ENCODE results near the gene ARID1B.

Gene ARID1B

DNA sequence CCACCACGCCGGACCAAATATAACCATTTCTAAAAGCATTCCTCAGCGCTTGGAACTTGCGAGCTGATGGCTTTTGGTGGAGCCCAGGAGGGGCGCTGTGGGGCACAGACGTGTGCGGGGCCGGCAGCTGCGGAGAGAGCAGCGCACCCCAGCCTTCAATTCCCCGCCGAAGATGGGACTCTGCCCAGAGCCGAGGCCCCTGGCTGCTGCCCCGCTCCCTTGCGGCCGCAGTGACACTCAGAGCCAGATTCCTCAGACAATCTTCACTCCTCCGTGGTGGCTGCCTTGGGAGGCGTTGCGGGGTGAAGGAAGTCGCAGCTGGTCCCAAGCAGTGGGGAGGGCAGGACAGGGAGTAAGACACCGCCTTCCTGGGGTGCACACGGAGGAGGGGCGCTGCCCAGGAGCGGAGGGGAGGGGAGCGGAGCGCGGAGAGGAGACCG is 458.4 kb downstream of the ARID1B start:
- Histone ChIP-seq H3K4me3 (ENCODE audit: low read length) (peak overlapping the region; percentile 62), H3K9ac (ENCODE audit: low read depth, low read length) (no peak overlapping the region), H3K27ac (ENCODE audit: low read depth, low read length) (no peak overlapping the region), H3K36me3 (ENCODE audit: insufficient read depth, low read length) (no peaks in the 10 kb centered on the region), H3K27me3 (ENCODE audit: insufficient read depth, low read length) (peaks cover 46% of the 10 kb centered on the region), H3K9me3 (ENCODE audit: insufficient read depth, low read depth, low read length) (no peaks in the 10 kb centered on the region), H3K4me1 (ENCODE audit: insufficient read depth, low read length) (peaks cover 12% of the 10 kb centered on the region)
- 2% methylated on average over 28 of the region's 28 CpGs for WGBS

DNA sequence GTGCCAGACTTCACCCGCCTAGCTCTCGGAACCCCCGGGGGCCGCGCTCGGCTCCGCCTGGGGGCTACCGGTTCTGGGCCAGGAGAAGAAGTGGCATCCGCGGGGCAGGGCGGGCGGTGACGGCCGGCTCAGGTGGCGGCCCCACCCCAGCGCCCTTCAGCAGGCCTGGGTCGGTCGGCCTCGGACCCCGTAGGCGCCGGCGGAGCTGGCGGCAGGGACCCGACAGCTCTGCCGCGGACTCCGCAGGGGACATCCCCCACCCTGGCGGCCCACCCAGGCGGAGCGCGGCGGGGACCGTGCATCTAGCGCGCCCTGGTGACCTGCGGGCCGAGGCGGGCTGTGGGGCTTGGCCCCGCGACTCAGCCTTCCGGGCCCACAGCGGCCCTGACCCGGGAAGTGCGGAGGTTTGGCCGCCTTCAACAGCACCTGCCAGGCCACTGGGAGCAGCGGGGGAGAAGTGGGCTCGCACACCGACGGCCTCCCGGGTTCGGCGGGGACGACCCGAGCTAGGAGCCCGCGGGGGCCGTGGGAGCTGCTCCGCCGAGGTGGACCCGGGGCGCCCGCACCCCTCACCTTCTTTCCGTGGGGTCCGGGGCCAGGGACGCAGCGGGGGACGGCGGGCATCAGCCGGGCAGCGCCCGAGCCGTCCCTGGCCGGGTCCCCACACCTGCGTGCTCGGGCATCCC is 459.0 kb downstream of the ARID1B start:
- 1% methylated on average over 76 of the region's 76 CpGs for WGBS

DNA sequence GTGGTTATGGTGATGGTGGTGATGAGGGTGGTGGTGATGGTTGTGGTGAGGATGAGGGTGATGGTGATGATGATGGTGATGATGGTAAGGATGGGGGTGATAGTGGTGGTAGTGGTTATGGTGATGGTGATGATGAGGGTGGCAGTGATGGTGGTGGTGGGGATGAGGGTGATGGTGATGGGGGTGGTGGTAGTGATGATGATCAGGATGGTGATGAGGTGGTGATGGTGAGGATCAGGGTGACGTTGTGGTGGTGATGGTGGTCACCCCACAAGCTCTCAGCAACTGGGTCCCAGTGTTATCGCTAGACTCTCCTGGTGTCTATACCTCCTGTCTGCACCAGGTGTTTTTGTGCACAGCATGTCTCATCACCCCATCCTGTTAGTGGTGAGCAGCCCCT is 461.2 kb downstream of the ARID1B start:
- 93% methylated on average over 2 of the region's 2 CpGs for WGBS
- peaks cover 43% of the 10 kb centered on the region for H3K27me3 ChIP-seq (ENCODE audit: insufficient read depth, low read length)
- no peak overlapping the region for H3K27ac ChIP-seq (ENCODE audit: low read depth, low read length)
- no peaks in the 10 kb centered on the region for H3K36me3 ChIP-seq (ENCODE audit: insufficient read depth, low read length)
- no peak overlapping the region for H3K9ac ChIP-seq (ENCODE audit: low read depth, low read length)
- H3K9me3 ChIP-seq (ENCODE audit: insufficient read depth, low read depth, low read length): no peaks in the 10 kb centered on the region
- no peak overlapping the region for H3K4me3 ChIP-seq (ENCODE audit: low read length)
- H3K4me1 ChIP-seq (ENCODE audit: insufficient read depth, low read length): peaks cover 12% of the 10 kb centered on the region

More for the DNA sequence above, 459.0 kb downstream of the ARID1B start:
- Histone ChIP-seq H3K27ac (ENCODE audit: low read depth, low read length) (no peak overlapping the region), H3K27me3 (ENCODE audit: insufficient read depth, low read length) (peaks cover 46% of the 10 kb centered on the region), H3K4me3 (ENCODE audit: low read length) (peak overlapping the region; percentile 62), H3K9me3 (ENCODE audit: insufficient read depth, low read depth, low read length) (no peaks in the 10 kb centered on the region), H3K36me3 (ENCODE audit: insufficient read depth, low read length) (no peaks in the 10 kb centered on the region), H3K9ac (ENCODE audit: low read depth, low read length) (no peak overlapping the region), H3K4me1 (ENCODE audit: insufficient read depth, low read length) (peaks cover 12% of the 10 kb centered on the region)

DNA sequence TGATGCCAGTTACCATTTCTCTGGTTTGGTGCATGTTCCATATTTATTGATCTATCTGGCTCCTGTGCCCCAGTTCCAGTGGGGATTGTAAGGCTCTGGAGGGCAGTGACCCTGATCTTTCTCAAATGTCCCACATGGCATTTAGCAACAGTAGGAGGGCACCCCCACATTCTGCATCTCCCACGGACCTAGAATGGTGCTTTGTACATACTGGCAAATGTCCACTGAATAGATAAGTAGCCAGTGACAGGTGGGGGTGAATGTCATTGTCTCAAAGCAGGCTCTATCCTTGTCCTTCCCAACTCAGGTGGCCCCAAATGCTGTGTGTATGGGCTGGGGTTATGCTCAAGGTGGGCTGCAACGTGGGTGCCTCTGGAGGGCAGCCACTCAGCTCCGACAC is 462.0 kb downstream of the ARID1B start:
- Histone ChIP-seq H3K9ac (ENCODE audit: low read depth, low read length) (no peak overlapping the region), H3K9me3 (ENCODE audit: insufficient read depth, low read depth, low read length) (no peaks in the 10 kb centered on the region), H3K4me3 (ENCODE audit: low read length) (no peak overlapping the region), H3K27ac (ENCODE audit: low read depth, low read length) (no peak overlapping the region), H3K36me3 (ENCODE audit: insufficient read depth, low read length) (no peaks in the 10 kb centered on the region), H3K4me1 (ENCODE audit: insufficient read depth, low read length) (peaks cover 12% of the 10 kb centered on the region), H3K27me3 (ENCODE audit: insufficient read depth, low read length) (peaks cover 36% of the 10 kb centered on the region)
- 87% methylated on average over 3 of the region's 3 CpGs for WGBS

DNA sequence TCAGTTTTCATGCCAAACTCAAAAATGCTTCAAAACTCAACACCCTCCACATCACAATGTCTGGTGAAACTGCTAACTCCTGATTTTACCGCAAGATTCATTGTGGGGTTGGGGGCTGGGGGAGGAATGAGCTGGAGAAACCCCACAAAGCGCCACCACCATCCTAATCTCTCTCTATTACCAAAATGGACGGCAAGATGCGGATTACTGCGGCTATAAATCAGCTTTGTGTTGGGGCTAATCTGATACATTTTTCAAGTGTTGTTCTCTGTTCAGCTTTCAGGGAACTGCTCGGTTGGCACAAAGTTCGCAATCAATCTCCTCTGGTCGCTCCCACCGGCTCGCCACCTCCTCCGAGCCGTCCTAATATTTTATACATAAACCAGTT is 462.5 kb downstream of the ARID1B start:
- 97% methylated on average over 10 of the region's 12 CpGs for WGBS
- no peak overlapping the region for H3K9ac ChIP-seq (ENCODE audit: low read depth, low read length)
- H3K4me3 ChIP-seq (ENCODE audit: low read length): no peak overlapping the region
- H3K9me3 ChIP-seq (ENCODE audit: insufficient read depth, low read depth, low read length): no peaks in the 10 kb centered on the region
- no peaks in the 10 kb centered on the region for H3K36me3 ChIP-seq (ENCODE audit: insufficient read depth, low read length)
- H3K4me1 ChIP-seq (ENCODE audit: insufficient read depth, low read length): peaks cover 12% of the 10 kb centered on the region
- H3K27me3 ChIP-seq (ENCODE audit: insufficient read depth, low read length): peaks cover 32% of the 10 kb centered on the region
- H3K27ac ChIP-seq (ENCODE audit: low read depth, low read length): no peak overlapping the region

DNA sequence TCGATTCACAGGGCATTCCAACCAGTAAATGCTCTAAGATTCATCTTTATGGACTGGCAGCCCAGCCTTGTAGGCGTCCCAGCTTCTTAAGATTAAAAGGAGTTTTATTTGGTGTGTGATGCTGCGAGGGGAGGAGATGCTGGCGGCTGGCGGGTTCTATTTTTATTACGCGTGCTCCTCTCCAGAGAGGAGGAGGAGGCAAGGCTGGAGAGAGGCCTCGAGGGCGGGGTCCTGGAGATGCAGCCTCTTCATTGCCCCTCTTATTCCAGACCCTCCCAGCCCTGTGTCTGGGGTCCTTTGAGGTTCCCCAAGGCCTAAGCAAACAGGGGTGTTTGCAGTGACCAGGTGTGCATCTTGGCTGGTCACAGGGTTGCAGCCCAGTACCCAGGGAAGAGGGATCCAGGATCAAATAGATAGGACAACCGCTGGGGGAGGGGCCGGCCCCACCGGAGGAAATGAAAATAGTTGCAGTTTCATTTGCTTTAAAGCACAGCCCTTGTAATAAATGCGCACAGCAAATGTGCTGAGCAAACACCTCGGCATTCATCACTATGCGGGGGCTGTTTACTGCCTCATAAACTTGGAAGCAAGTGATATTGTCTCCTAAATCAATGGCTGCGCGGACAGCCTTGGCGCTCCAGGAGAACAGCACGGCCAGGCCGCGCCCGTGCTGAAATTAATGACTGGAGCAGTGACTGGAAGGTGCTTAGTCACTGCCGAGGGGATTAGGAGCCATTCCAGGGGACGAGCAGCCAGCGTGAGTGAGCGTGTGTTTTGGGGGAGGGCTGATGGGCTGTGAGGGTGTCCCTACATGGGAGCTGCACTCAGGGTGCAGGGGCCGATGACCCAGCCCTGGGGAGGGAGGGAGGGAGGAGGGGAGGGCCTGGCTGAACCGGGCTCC is 463.1 kb downstream of the ARID1B start:
- Histone ChIP-seq H3K27ac (ENCODE audit: low read depth, low read length) (no peak overlapping the region), H3K36me3 (ENCODE audit: insufficient read depth, low read length) (no peaks in the 10 kb centered on the region), H3K9me3 (ENCODE audit: insufficient read depth, low read depth, low read length) (no peaks in the 10 kb centered on the region), H3K9ac (ENCODE audit: low read depth, low read length) (no peak overlapping the region), H3K4me3 (ENCODE audit: low read length) (no peak overlapping the region), H3K4me1 (ENCODE audit: insufficient read depth, low read length) (peaks cover 12% of the 10 kb centered on the region), H3K27me3 (ENCODE audit: insufficient read depth, low read length) (peaks cover 25% of the 10 kb centered on the region)
- WGBS: 81% methylated on average over 28 of the region's 28 CpGs

DNA sequence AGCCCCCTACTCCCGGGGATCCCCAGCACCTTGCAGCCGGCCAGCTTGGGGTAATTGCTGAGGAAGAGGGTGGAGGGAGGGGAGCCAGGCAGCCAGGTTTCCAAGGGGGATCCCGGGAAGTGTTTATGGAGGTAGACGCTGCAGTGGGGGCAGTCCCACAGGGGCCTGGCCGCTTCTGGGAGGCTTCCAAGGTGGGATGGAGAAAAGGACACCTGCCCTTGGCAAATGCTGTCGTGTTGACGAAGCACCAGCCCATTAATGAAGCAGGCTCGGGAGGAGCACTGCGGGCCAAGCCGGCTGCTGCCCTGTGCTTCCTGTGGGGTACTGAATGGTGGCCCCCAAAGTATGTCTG is 463.8 kb downstream of the ARID1B start:
- Histone ChIP-seq H3K9ac (ENCODE audit: low read depth, low read length) (no peak overlapping the region), H3K27me3 (ENCODE audit: insufficient read depth, low read length) (peaks cover 19% of the 10 kb centered on the region), H3K9me3 (ENCODE audit: insufficient read depth, low read depth, low read length) (no peaks in the 10 kb centered on the region), H3K27ac (ENCODE audit: low read depth, low read length) (no peak overlapping the region), H3K36me3 (ENCODE audit: insufficient read depth, low read length) (no peaks in the 10 kb centered on the region), H3K4me3 (ENCODE audit: low read length) (no peak overlapping the region), H3K4me1 (ENCODE audit: insufficient read depth, low read length) (peaks cover 12% of the 10 kb centered on the region)
- WGBS: 91% methylated on average over 10 of the region's 10 CpGs

DNA sequence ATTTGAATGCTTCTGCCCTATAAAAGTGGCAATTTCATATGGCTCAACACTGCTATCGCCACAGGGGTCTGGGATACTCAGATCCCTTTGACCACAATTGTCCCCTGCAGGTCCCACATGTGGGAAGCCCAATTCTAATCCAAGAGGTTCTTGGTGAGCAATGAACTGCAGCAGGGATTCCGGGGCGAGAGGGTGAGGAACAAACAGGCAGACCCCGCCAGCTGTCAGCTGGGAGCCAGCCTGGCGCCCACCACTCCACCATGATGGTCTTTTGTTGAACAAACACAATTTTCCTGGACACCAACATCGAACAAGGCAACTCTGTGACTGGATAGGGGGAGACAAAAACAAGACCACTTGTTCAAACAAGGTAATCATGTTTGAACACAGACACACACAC is 465.6 kb downstream of the ARID1B start:
- whole genome bisulfite sequencing: 95% methylated on average over 6 of the region's 6 CpGs

DNA sequence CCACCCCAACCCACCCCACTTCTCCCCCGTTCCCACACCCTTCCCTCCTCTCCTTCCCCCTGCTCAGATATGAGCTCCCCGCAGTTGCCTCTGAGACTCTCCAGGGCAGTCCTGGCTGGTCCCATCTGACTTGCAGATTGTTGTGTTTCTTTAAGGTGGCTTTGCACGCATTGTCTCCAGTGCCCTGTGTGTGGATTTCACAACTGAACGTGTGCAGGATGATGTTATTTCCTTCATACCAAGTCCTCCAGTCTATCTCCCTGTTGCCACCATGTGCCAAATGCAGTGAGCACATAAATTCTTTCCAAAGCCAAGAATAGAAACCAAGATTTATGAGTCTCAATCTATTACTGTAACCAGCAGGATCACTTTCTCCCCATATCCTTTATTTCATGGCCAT is 467.0 kb downstream of the ARID1B start:
- Histone ChIP-seq H3K9ac (ENCODE audit: low read depth, low read length) (no peak overlapping the region), H3K36me3 (ENCODE audit: insufficient read depth, low read length) (no peaks in the 10 kb centered on the region), H3K9me3 (ENCODE audit: insufficient read depth, low read depth, low read length) (no peaks in the 10 kb centered on the region), H3K4me3 (ENCODE audit: low read length) (no peak overlapping the region), H3K27me3 (ENCODE audit: insufficient read depth, low read length) (no peaks in the 10 kb centered on the region), H3K4me1 (ENCODE audit: insufficient read depth, low read length) (peaks cover 12% of the 10 kb centered on the region; the same call in 1 of the 2 replicates), H3K27ac (ENCODE audit: low read depth, low read length) (no peak overlapping the region)
- 86% methylated on average over 4 of the region's 4 CpGs for WGBS

More for the DNA sequence above, 465.6 kb downstream of the ARID1B start:
- peaks cover 12% of the 10 kb centered on the region; the same call in 1 of the 2 replicates for H3K4me1 ChIP-seq (ENCODE audit: insufficient read depth, low read length)
- no peaks in the 10 kb centered on the region for H3K9me3 ChIP-seq (ENCODE audit: insufficient read depth, low read depth, low read length)
- H3K27ac ChIP-seq (ENCODE audit: low read depth, low read length): no peak overlapping the region
- H3K9ac ChIP-seq (ENCODE audit: low read depth, low read length): no peak overlapping the region
- H3K36me3 ChIP-seq (ENCODE audit: insufficient read depth, low read length): no peaks in the 10 kb centered on the region
- no peak overlapping the region for H3K4me3 ChIP-seq (ENCODE audit: low read length)
- H3K27me3 ChIP-seq (ENCODE audit: insufficient read depth, low read length): peaks cover under 1% of the 10 kb centered on the region; the same call in 1 of the 2 replicates

DNA sequence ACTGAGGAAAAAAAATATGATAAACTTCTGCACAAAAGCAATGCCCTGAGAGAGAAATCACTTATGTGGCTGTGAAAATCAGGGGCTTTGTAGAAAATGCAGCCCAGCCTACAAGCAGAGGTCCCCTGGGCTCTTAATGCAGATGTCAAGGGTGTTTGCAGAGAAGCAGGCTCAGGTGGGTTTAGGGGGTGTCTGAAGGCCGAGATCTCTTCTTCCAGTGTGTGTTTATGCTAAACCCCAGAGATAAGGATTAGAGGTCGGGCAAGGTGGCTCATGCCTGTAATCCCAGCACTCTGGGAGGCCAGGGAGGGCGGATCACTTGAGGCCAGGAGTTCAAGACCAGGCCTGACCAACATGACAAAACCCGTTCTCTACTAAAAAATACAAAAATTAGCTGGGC is 467.6 kb downstream of the ARID1B start:
- H3K9me3 ChIP-seq (ENCODE audit: insufficient read depth, low read depth, low read length): no peaks in the 10 kb centered on the region
- no peaks in the 10 kb centered on the region for H3K36me3 ChIP-seq (ENCODE audit: insufficient read depth, low read length)
- WGBS: 79% methylated on average over 4 of the region's 4 CpGs
- no peak overlapping the region for H3K4me3 ChIP-seq (ENCODE audit: low read length)
- H3K27ac ChIP-seq (ENCODE audit: low read depth, low read length): no peak overlapping the region
- no peak overlapping the region for H3K9ac ChIP-seq (ENCODE audit: low read depth, low read length)
- peaks cover 8% of the 10 kb centered on the region; the same call in 1 of the 2 replicates for H3K4me1 ChIP-seq (ENCODE audit: insufficient read depth, low read length)
- no peaks in the 10 kb centered on the region for H3K27me3 ChIP-seq (ENCODE audit: insufficient read depth, low read length)

DNA sequence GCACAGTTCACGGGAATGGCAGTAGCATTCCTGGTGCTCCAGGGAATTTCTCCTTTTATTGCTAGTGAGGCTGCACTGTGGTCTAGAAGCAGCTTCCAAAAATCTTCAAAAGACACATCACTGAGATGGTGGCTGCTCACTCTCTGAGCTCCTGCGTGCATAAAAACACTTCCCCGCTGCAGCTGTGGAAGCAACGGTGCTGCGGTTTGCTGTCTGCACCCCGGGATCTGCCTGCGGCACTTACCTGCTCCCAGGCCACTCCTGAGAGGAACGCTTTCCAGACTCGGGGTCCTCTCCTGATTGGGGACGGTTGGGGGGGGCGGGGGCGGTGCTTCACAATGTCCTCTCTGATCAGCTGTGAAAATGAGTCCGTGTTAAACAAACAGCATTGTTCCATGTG is 468.3 kb downstream of the ARID1B start:
- H3K27ac ChIP-seq (ENCODE audit: low read depth, low read length): no peak overlapping the region
- H3K9me3 ChIP-seq (ENCODE audit: insufficient read depth, low read depth, low read length): no peaks in the 10 kb centered on the region
- peaks cover 1% of the 10 kb centered on the region; the same call in 1 of the 2 replicates for H3K4me1 ChIP-seq (ENCODE audit: insufficient read depth, low read length)
- H3K27me3 ChIP-seq (ENCODE audit: insufficient read depth, low read length): no peaks in the 10 kb centered on the region
- no peak overlapping the region for H3K9ac ChIP-seq (ENCODE audit: low read depth, low read length)
- no peaks in the 10 kb centered on the region for H3K36me3 ChIP-seq (ENCODE audit: insufficient read depth, low read length)
- H3K4me3 ChIP-seq (ENCODE audit: low read length): no peak overlapping the region
- 80% methylated on average over 13 of the region's 13 CpGs for WGBS

Measured in HUES64 (cell line).